ENCODE results near the gene MYDGF.

MYDGF gene

GRCh38 chr19:4707956-4708650, 38.0 kb upstream of the MYDGF start:
- ChIA-PET CTCF (no interaction called here), POLR2A (no interaction called here)
- DNase-seq (ENCODE audit: extremely low spot score): no peak
- TF ChIP-seq CTCF (IDR thresholded peaks at IDR 0.05; ENCODE audit: control extremely low read depth, extremely low read depth, low read depth, missing control alignments): no peak

- DNase-seq (ENCODE audit: extremely low spot score): no peak
- TF ChIP-seq CTCF (IDR thresholded peaks at IDR 0.05; ENCODE audit: control extremely low read depth, extremely low read depth, low read depth, missing control alignments): no peak
- CTCF ChIA-PET: interaction anchor here (0.7 kb wide), 1 partner anchor 10 kb away, joined by 3 read pairs; no protein-coding TSS in a partner anchor
- POLR2A ChIA-PET: no interaction called here
Measured at GRCh38 chr19:4707322-4707721, 37.2 kb upstream of the MYDGF start.

GRCh38 chr19:4705413-4706131, 35.4 kb upstream of the MYDGF start:
- TF ChIP-seq CTCF (IDR thresholded peaks at IDR 0.05; ENCODE audit: control extremely low read depth, extremely low read depth, low read depth, missing control alignments): no peak
- CTCF ChIA-PET: no interaction called here
- POLR2A ChIA-PET: no interaction called here
- no peak for DNase-seq (ENCODE audit: extremely low spot score)

- CTCF ChIA-PET: interaction anchor here (1.2 kb wide), 1 partner anchor 72 kb away, joined by 3 read pairs; no protein-coding TSS in a partner anchor
- POLR2A ChIA-PET: no interaction called here
- TF ChIP-seq CTCF (IDR thresholded peaks at IDR 0.05; ENCODE audit: control extremely low read depth, extremely low read depth, low read depth, missing control alignments): no peak
- no peak for DNase-seq (ENCODE audit: extremely low spot score)
Measured at GRCh38 chr19:4704317-4704673, 34.2 kb upstream of the MYDGF start.

- ChIA-PET POLR2A (no interaction called here), CTCF (interaction anchor here (1.2 kb wide), 1 partner anchor 71 kb away, joined by 3 read pairs; no protein-coding TSS in a partner anchor)
- DNase-seq (ENCODE audit: extremely low spot score): no peak
- no peak for TF ChIP-seq CTCF (IDR thresholded peaks at IDR 0.05; ENCODE audit: control extremely low read depth, extremely low read depth, low read depth, missing control alignments)
Measured at GRCh38 chr19:4703671-4704316, 33.7 kb upstream of the MYDGF start.

GRCh38 chr19:4702764-4703163, 32.6 kb upstream of the MYDGF start:
- CTCF ChIA-PET: no interaction called here
- TF ChIP-seq CTCF (IDR thresholded peaks at IDR 0.05; ENCODE audit: control extremely low read depth, extremely low read depth, low read depth, missing control alignments): no peak
- DNase-seq (ENCODE audit: extremely low spot score): no peak
- POLR2A ChIA-PET: no interaction called here

All from GM10248 (cell line).